GM18502 (cell line): ENCODE data around the gene WDR19.
A peak's percentile ranks its signal among the peaks of the same experiment; 100 is the strongest.
"Not testable (repeated sequence)": the region's sequence is repeated elsewhere in the genome, so short reads cannot be mapped to it uniquely, and the experiment has no call there.

Source experiments
- ATAC-seq: cut with Tn5 transposase; IDR thresholded peaks from one replicate; pipeline ENCODE4 v1.9.1; 2021; ENCODE audit warnings: mild to moderate bottlenecking; ENCODE audit not compliant: unreplicated experiment, poor library complexity

WDR19 gene

DNA sequence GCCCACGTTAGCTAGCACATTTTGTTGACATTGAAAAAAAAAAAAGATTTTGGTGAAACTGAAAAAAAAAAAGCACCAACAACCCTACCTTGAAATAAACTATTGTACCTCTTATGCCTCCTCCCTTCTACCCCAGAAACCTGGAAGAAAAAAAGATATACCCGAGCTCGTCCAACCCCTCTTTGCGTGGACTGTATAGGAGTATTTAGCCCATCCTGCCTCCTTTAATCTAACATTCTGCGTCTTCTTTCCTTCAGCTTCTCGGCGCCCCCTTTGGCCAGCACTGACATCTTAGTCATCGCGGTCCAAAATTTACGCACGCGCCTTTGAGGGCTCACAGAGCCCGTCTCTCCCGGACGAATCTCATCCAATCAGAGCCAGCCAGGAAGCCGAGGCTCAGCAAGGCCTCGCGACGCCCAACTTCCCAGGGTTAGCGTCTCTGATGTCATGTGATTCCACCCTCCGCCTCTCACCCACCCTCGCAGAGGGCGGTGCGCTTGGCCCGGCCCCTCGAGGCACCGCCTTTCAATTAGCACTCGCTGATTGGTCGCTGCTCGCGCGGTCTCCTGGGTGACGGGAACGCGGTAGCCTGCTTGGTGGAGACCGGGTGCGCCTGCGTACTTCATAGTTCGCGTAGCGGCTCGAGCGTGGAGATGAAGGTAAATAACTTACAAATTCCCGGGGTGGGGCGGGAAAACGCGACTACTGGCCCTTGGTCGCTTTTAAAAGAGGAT lies at the start of gene WDR19:
WDR19 (plus strand) TSS at position 625 of the 734 bp plus-strand sequence; CDS start at position 654, 29 bp downstream.
- ATAC-seq: peak; percentile 99

DNA sequence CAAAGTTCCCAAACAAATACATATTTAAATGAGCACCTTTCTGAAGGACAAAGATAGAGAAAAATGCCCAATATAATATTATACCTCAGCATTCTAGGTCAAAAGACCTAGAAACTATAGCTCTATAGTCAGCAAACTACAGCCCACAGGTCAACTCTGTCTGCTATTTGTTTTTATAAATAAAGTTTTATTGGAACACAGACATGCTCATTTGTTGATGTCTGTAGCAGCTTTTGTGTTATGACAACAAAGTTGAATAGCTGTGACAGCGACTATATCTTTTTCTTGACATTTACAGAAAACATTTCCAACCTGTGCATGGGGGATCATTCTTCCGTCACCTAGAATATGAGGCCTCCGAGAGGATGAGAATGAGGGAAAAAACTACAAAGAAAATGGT lies 48.7 kb upstream of the WDR19 start:
- no peak for ATAC-seq

DNA sequence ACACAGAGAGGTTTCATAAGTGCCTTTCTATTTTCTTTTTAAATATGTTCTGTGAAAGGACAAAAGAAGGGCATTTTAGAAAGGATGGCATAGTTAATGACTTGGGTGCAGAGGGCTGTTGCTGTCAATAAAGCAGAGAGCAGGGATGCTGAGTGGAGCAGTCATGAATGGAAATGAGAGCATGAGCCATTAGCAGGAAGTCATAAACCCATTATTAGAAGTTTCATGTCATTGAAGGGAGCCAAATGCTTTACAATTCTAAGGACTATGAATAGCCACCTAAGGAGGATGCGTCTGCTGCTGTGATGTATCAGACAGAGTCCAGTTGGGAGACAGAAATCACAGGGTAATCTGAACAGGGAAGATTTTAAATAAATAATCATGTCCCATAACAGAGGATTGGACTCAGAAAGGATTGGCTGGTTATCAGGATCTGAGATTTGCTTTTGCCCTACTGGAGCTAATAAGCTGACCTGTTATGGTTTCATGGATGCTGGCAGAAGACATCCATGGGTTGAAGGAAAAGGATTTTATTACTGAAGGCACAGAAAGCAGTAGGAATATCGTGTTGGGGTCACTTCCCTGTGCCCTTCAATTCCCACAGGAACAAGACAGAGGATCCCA lies 47.5 kb upstream of the WDR19 start:
- no peak for ATAC-seq

GRCh38 chr4:39138227-39138626 lies 44.1 kb upstream of the WDR19 start:
- not testable (repeated sequence) for ATAC-seq

- no peak for ATAC-seq
These were observed 36.1 kb upstream of the WDR19 start for GRCh38 chr4:39146211-39146610.

GRCh38 chr4:39154009-39154408 lies 28.3 kb upstream of the WDR19 start:
- no peak for ATAC-seq

DNA sequence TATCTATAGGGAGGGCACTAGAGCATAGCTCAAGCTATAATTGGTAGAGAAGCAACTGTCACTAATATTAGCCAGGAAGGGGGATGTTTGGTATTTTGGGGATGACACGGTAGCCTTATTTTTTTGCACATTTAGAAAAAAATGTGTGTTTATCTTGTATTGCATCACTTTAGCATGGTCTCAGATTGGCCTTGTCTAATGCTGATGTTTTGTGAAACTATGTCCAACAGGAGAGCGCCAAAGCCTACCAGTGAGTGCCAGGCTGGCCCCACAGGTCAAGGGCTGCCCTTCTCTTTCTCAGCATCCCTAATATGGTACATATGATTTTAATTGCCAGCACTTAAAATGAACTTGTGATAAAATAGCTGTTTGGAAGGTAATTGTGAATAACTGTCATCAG lies 24.8 kb upstream of the WDR19 start:
- ATAC-seq: no peak

GRCh38 chr4:39166177-39166576 lies 16.2 kb upstream of the WDR19 start:
- ATAC-seq: no peak

- ATAC-seq: no peak
These were observed 15.7 kb upstream of the WDR19 start for GRCh38 chr4:39166669-39167068.

DNA sequence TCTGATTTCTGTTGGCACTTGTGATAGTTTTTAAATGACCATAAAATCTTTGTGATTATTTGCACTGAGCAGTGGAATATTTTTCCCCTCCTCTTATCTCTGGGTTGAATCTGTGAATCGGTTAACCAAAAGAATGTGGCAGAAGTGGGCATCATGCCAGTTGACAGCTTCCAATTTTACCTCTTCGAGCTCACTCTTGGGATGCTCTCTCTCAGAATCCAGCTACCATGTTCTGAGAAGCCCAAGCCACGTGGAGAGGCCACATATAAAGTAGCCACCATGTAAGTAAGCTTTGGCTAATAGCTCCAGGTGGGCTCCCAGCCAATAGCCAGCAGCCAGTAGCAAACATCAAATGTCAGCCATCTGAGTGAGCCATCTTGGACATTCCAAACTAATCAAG lies 12.9 kb upstream of the WDR19 start:
- no peak for ATAC-seq

DNA sequence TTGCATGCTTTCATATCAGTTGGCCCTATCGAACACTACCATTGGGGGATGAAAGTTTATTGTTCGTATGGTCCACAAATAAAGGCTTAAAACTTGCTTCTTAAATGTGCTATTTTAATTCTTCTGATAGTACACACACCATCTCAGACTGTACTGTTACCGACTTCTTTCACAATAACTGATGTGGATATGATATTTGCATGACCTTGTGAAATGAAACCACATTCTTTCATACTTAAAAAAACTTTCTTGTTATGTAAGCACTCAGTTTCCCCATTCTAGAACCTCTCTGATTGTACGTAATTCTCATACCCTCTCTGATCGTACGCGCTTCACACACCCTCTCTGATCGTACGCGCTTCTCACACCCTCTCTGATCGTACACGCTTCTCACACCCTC lies 12.0 kb upstream of the WDR19 start:
- ATAC-seq: no peak

DNA sequence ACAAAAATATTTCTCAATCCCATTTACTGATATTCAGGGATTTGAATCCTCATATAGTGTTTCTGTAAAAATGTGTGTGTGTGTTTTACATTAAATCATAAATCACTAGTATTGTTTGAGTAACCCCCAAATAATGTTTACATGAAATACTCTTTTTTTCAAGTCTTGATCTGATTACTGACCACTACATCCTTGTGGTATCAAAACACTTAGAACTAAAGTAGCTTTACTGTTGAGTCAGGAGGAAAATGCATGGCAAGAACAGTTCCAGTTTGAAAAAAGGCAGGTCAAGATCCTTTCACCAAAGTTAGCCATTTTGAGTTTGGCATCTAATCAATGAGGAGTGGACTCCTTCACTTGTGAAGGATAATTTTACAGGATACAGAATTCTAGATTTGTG lies 3.6 kb upstream of the WDR19 start:
- no peak for ATAC-seq

DNA sequence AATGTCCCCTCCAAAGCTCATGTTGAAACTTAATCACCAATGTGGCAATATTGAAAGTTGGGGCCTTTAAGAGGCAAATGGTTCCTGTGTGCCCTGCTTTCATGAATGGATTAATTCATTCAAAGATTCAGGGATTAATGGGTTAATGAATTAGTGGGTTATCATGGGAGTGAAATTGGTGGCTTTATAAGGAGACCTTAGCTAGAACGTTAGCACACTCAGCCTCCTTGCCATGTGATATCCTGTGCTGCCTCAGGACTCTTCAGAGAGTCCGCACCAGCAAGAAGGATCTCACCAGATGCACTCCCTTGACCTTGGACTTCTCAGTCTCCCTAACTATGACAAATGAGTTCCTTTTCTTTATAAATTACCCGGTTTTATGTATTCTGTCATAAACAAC lies 2.6 kb upstream of the WDR19 start:
- no peak for ATAC-seq

DNA sequence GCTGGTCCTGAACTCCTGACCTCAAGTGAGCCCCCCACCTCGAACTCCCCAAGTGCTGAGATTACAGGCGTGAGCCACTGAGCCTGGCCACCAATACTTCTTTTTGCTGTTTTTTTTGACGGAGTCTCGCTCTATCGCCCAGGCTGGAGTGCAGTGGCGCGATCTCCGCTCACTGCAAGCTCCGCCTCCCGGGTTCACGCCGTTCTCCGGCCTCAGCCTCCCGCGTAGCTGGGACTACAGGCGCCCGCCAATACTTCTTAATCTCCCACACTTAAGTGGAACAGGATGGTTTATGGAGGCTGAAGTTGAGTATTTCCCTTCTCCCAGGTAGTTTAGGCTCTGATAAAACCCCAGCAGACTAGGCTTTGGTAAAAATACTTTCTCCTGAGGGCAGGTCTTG lies 1.7 kb upstream of the WDR19 start:
- not testable (repeated sequence) for ATAC-seq

- ATAC-seq: no peak
These were observed 817 bp upstream of the WDR19 start for GRCh38 chr4:39181520-39181904.

GRCh38 chr4:39201963-39202362 lies 19.6 kb downstream of the WDR19 start:
- no peak for ATAC-seq

DNA sequence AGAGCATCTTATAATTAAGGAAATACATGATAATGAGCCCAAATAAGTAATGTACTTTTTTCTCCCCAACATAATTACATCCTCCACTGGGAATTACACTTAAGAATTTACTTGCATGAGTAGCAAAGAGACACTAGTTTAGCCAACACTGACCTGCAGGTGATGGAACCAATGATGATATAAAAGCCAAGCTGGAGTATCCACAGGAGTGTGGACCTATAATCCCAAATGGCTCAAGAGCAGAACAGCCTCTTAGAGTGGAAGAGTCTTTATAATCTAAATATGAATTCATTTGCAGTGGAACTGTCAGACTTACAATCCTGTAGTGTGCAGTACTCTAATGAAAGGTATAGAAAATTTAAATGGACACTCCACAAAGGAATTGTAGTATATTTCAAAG lies 22.2 kb downstream of the WDR19 start:
- ATAC-seq: no peak

GRCh38 chr4:39205000-39205399 lies 22.7 kb downstream of the WDR19 start:
- ATAC-seq: no peak

GRCh38 chr4:39205476-39205875 lies 23.1 kb downstream of the WDR19 start:
- no peak for ATAC-seq

GRCh38 chr4:39227906-39228305 lies 45.6 kb downstream of the WDR19 start:
- no peak for ATAC-seq

GRCh38 chr4:39228377-39228776 lies 46.0 kb downstream of the WDR19 start:
- no peak for ATAC-seq

- no peak for ATAC-seq
These were observed 48.1 kb downstream of the WDR19 start for GRCh38 chr4:39230462-39230861.
